Kidney (tissue), 14 donors: ENCODE measurements around the gene LSM7. TPM values are rescaled to one million over a fixed set of nuclear protein-coding genes. Genes with fewer than 3 reads are reported as not detected.

ENCODE experiments used
- DNase-seq, 5 donors: peaks; one replicate each; pipeline ENCODE4 v3.0.0-alpha.2; 2013 to 2020
- FAIRE-seq: peaks from 2 replicates; lab custom pipeline; 2012; peaks lifted over from hg19 to GRCh38; lab: Jason Lieb, UNC
- H3K27ac ChIP-seq, 2 donors: one replicate each; pipeline ENCODE4 v1.7.0; 2013; ENCODE audit warnings: low read depth in 2 of 2, low read length in 2 of 2, inconsistent platforms in 1 of 2
- H3K27me3 ChIP-seq: one replicate; pipeline ENCODE4 v1.7.1; 2013; ENCODE audit warnings: low read length, inconsistent platforms; ENCODE audit not compliant: control insufficient read depth, insufficient read depth
- H3K36me3 ChIP-seq, 3 donors: one replicate each; pipeline versions ENCODE4 v1.7.0 to v1.7.1; 2013; ENCODE audit warnings: low read length in 3 of 3, control low read depth in 1 of 3, inconsistent platforms in 1 of 3; ENCODE audit not compliant: insufficient read depth in 3 of 3, control insufficient read depth in 2 of 3
- H3K4me1 ChIP-seq, 3 donors: one replicate each; pipeline versions ENCODE4 v1.7.0 to v1.7.1; 2013; ENCODE audit warnings: low read length in 3 of 3, inconsistent platforms in 1 of 3, low read depth in 1 of 3; ENCODE audit not compliant: control insufficient read depth in 2 of 3, insufficient read depth in 2 of 3
- H3K4me3 ChIP-seq, 3 donors: one replicate each; pipeline versions ENCODE4 v1.7.0 to v1.8.1; 2013; ENCODE audit warnings: low read length in 3 of 3, control low read depth in 1 of 3, inconsistent platforms in 1 of 3
- H3K9ac ChIP-seq, 3 donors: one replicate each; pipeline versions ENCODE4 v1.7.0 to v1.7.1; 2013; ENCODE audit warnings: low read length in 3 of 3, control low read depth in 1 of 3, inconsistent platforms in 1 of 3
- H3K9me3 ChIP-seq, 3 donors: one replicate each; pipeline versions ENCODE4 v1.7.0 to v1.7.1; 2013; ENCODE audit warnings: low read length in 3 of 3, control low read depth in 1 of 3, inconsistent platforms in 1 of 3; ENCODE audit not compliant: control insufficient read depth in 2 of 3, insufficient read depth in 1 of 3
- intact Hi-C: fragments of 100-400 bp; cut with DNase I; formaldehyde crosslinking; loops from one replicate; pipeline ENCODE4 v1.11.1; 2022
- polyA plus RNA-seq: library from polyadenylated mRNA; stranded (reverse); fragments of 350-450 nt; fragmentation: Illumina TruSeq; extraction: RNeasy Lipid Tissue Mini Kit (QIAGEN cat#74804); gene quantifications from one replicate; pipeline ENCODE4 v1.2.3, GENCODE V29; 2014; ENCODE audit warnings: low read depth, low replicate concordance; ENCODE audit not compliant: insufficient read depth
- total RNA-seq: library from RNA; stranded (reverse); fragmentation: NEBNext Ultra II Directional; extraction: Animal tissue kit (Norgen Biotek cat#: 25700); gene quantifications from one replicate; pipeline ENCODE4 v1.2.1, GENCODE V29; 2021
- TF ChIP-seq, protein P1 (sequence below): IDR thresholded peaks from 3 replicates; pipeline ENCODE4 v1.5.1; 2012; ENCODE audit warnings: mild to moderate bottlenecking, moderate library complexity, borderline replicate concordance; ENCODE audit not compliant: insufficient read depth; ENCODE audit errors: extremely low read depth
- donor health status: control.
- donor health status: control.
- donor health status: control.
- donor health status: control.
- donor health status: control.
- donor health status: DM: yes; HTN: yes; CAD: no.
- donor health status: Normal renal cell carcinoma (clear cell type).

LSM7 gene
- total and polyA plus RNA-seq, 2 donors from 2014 or later = 54.0 to 160 TPM

DNA sequence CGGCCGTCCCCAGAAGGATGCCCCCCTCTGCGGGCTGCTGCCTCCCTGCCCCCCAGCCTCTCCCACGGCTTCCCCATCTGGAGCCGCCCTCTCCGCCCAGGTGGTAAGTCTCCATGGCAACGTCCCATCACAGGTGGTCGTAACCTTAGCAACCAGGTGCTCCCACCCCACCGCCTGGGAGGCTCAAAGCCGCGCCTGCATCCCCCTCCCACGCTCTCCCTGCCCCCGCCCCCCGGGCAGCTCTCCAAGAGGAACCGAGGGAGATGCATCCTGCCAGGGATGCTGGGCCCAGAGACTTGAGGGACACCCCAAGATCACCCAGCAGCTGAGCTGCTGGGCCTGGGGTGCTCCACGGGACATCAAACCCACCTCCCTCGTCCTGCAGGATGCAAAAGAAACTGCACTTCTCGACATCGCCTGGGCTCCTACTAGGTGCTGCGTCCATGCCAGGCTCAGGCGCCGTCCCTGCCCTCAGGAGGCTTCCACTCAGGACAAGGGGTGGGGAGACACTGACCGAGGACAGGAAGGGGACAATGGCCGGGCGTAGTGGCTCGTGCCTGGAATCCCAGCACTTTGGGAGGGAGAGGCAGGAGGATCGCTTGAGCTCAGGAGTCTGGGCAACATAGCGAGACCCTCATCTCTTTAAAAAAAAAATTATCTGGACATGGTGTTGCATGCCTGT is 15.4 kb downstream of the LSM7 start:
- DNase-seq (peak in 1 of 5 donors; percentile 43), FAIRE-seq (no peak)
- intact Hi-C loops = loop anchor here (10.0 kb wide), 1 partner anchor 158 kb away; the partner anchor contains the start of gene AP3D1
- Histone ChIP-seq H3K27ac (no peak overlapping the region), H3K27me3 (peaks cover 2% of the 10 kb centered on the region), H3K4me1 (no peaks in the 10 kb centered on the region), H3K4me3 (no peak overlapping the region), H3K9ac (no peak overlapping the region), H3K36me3 (no peaks in the 10 kb centered on the region), H3K9me3 (no peaks in the 10 kb centered on the region)
- TF ChIP-seq, protein P1, sequence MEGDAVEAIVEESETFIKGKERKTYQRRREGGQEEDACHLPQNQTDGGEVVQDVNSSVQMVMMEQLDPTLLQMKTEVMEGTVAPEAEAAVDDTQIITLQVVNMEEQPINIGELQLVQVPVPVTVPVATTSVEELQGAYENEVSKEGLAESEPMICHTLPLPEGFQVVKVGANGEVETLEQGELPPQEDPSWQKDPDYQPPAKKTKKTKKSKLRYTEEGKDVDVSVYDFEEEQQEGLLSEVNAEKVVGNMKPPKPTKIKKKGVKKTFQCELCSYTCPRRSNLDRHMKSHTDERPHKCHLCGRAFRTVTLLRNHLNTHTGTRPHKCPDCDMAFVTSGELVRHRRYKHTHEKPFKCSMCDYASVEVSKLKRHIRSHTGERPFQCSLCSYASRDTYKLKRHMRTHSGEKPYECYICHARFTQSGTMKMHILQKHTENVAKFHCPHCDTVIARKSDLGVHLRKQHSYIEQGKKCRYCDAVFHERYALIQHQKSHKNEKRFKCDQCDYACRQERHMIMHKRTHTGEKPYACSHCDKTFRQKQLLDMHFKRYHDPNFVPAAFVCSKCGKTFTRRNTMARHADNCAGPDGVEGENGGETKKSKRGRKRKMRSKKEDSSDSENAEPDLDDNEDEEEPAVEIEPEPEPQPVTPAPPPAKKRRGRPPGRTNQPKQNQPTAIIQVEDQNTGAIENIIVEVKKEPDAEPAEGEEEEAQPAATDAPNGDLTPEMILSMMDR = no peak

GRCh38 chr19:2311093-2311492 is 17.3 kb downstream of the LSM7 start:
- no peaks in the 10 kb centered on the region for H3K4me1 ChIP-seq
- no peak for DNase-seq
- intact Hi-C loops = loop anchor here (10.0 kb wide), 1 partner anchor 156 kb away; the partner anchor contains the start of gene AP3D1
- H3K36me3 ChIP-seq = no peaks in the 10 kb centered on the region
- TF ChIP-seq, protein P1 = no peak
- H3K27me3 ChIP-seq = peaks cover 2% of the 10 kb centered on the region
- no peak overlapping the region for H3K4me3 ChIP-seq
- H3K9ac ChIP-seq = no peak overlapping the region
- FAIRE-seq = no peak
- H3K27ac ChIP-seq = no peak overlapping the region
- no peaks in the 10 kb centered on the region for H3K9me3 ChIP-seq

DNA sequence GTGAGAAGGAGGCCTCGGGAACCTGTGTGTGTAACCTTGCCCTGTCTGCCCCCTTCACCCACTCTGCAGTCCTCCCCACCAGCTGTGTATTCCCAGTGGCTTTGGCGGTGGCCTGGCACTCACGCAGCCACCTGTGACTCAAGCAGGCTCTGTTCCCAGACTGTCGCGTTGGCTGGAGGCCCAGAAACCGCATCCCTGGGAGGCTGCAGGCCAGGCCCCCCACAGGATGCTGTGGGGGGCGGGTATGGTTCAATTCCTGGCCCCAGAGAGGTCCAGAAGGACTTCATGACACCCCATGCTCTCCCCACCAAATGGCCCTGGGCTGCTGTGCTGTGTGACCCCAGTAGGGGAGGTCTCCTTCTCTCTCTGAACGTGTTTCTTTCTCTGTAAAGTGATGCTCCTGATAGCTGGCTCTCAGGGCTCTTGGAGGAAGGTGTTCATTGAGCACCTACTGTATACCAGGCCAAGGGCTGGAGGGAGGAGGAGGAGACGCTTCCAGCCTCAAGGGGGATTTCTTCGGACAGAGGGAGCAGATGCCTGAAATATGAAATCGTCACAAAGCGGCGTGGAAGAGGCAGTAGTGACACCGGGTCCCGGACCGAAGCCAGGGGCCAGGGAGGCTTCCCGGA is 18.5 kb downstream of the LSM7 start:
- no peak for DNase-seq
- Histone ChIP-seq H3K36me3 (no peaks in the 10 kb centered on the region), H3K9me3 (no peaks in the 10 kb centered on the region), H3K4me3 (no peak overlapping the region), H3K27me3 (peaks cover 2% of the 10 kb centered on the region), H3K27ac (no peak overlapping the region), H3K9ac (no peak overlapping the region), H3K4me1 (no peaks in the 10 kb centered on the region)
- intact Hi-C loops = loop anchor here (10.0 kb wide), 1 partner anchor 155 kb away; the partner anchor contains the start of gene AP3D1
- TF ChIP-seq, protein P1 = no peak
- no peak for FAIRE-seq
